HepG2 (cell line): Measurements from ENCODE around the gene MBTD1. TPM values are rescaled to one million over a fixed set of nuclear protein-coding genes. Genes with fewer than 3 reads are reported as not detected.
A peak's percentile ranks its signal among the peaks of the same experiment; 100 is the strongest.

ENCODE experiments used
- BHLHE40 ChIP-seq: IDR thresholded peaks from 2 replicates; pipeline ENCODE4 v1.6.1; 2011; ENCODE audit warnings: low read length, improper control_type of control experiment
- CHD4 ChIP-seq: fragments of 200-600 bp; sonication (generic); IDR thresholded peaks from 2 replicates; pipeline ENCODE4 v1.7.0; 2017; ENCODE audit warnings: mild to moderate bottlenecking, low read length, borderline replicate concordance
- DZIP1 ChIP-seq: sonication (generic); formaldehyde crosslinking; IDR thresholded peaks from 2 replicates; pipeline ENCODE4 v1.5.0; 2020; ENCODE audit warnings: mild to moderate bottlenecking, missing genetic modification reagents
- KLF6 ChIP-seq: IDR thresholded peaks from 2 replicates; pipeline ENCODE4 v1.8.0; 2016; ENCODE audit warnings: missing biosample characterization, missing genetic modification reagents
- MAF1 ChIP-seq: sonication (generic); formaldehyde crosslinking; IDR thresholded peaks from 2 replicates; pipeline ENCODE4 v1.5.0; 2020; ENCODE audit warnings: missing genetic modification reagents, borderline replicate concordance
- MAZ ChIP-seq, 2 experiments: sonication (generic) in 1 of 2; formaldehyde crosslinking in 1 of 2; IDR thresholded peaks; 2 replicates each; pipeline versions ENCODE4 v1.5.0 to v1.6.1; 2012 to 2020; ENCODE audit warnings: low read depth in 2 of 2, mild to moderate bottlenecking in 2 of 2, borderline replicate concordance in 1 of 2, improper control_type of control experiment in 1 of 2, low read length in 1 of 2, missing genetic modification reagents in 1 of 2, moderate library complexity in 1 of 2
- NR0B2 ChIP-seq: sonication (generic); formaldehyde crosslinking; IDR thresholded peaks from 2 replicates; pipeline ENCODE4 v1.4.0; 2020; ENCODE audit warnings: mild to moderate bottlenecking, missing genetic modification reagents
- PAXIP1 ChIP-seq: sonication (generic); formaldehyde crosslinking; conservative IDR thresholded peaks from 2 replicates; pipeline ENCODE4 v1.4.0; 2020; ENCODE audit warnings: mild to moderate bottlenecking, missing genetic modification reagents, moderate library complexity
- RBM39 ChIP-seq: fragments of 200-400 bp; formaldehyde crosslinking; IDR thresholded peaks from one replicate; pipeline ENCODE4 v1.6.1; 2018; ENCODE audit warnings: antibody characterized with exemption, mild to moderate bottlenecking, low read depth, low read length; ENCODE audit not compliant: poor library complexity, severe bottlenecking
- SMAD1 ChIP-seq: sonication (generic); formaldehyde crosslinking; IDR thresholded peaks from 2 replicates; pipeline ENCODE4 v1.4.0; 2020; ENCODE audit warnings: missing genetic modification reagents, low read depth, mild to moderate bottlenecking, borderline replicate concordance
- TCF7 ChIP-seq: sonication (generic); IDR thresholded peaks from 2 replicates; pipeline ENCODE4 v1.6.1; 2016; ENCODE audit warnings: antibody characterized with exemption, low read depth
- U2AF2 ChIP-seq: fragments of 200-400 bp; formaldehyde crosslinking; IDR thresholded peaks from 2 replicates; pipeline ENCODE4 v1.6.1; 2017; ENCODE audit warnings: low read depth, mild to moderate bottlenecking, low read length
- ZNF24 ChIP-seq: fragments of 450-650 bp; IDR thresholded peaks from 2 replicates; pipeline ENCODE4 v1.6.1; 2017; ENCODE audit warnings: antibody characterized with exemption, mild to moderate bottlenecking
- ZNF552 ChIP-seq: sonication (generic); formaldehyde crosslinking; IDR thresholded peaks from 2 replicates; pipeline ENCODE4 v1.9.0; 2022; ENCODE audit warnings: missing genetic modification reagents, mild to moderate bottlenecking, borderline replicate concordance
- ZNF629 ChIP-seq: sonication (generic); formaldehyde crosslinking; conservative IDR thresholded peaks from 2 replicates; pipeline ENCODE4 v1.5.0; 2020; ENCODE audit warnings: missing genetic modification reagents
- ZNF691 ChIP-seq: sonication (generic); formaldehyde crosslinking; IDR thresholded peaks from 2 replicates; pipeline ENCODE4 v1.4.0; 2020; ENCODE audit warnings: missing genetic modification reagents, low read depth, mild to moderate bottlenecking, borderline replicate concordance
- ZNF749 ChIP-seq: sonication (generic); formaldehyde crosslinking; IDR thresholded peaks from 2 replicates; pipeline ENCODE4 v1.8.0; 2022; ENCODE audit warnings: mild to moderate bottlenecking, missing genetic modification reagents, moderate library complexity, borderline replicate concordance
- ZNF768 ChIP-seq: sonication (generic); formaldehyde crosslinking; IDR thresholded peaks from 2 replicates; pipeline ENCODE4 v1.4.0; 2020; ENCODE audit warnings: missing genetic modification reagents
- ZNF782 ChIP-seq: sonication (generic); formaldehyde crosslinking; IDR thresholded peaks from 2 replicates; pipeline ENCODE4 v1.4.0; 2020; ENCODE audit warnings: missing genetic modification reagents, mild to moderate bottlenecking, borderline replicate concordance
- ZNF790 ChIP-seq: sonication (generic); formaldehyde crosslinking; IDR thresholded peaks from 2 replicates; pipeline ENCODE4 v1.8.0; 2022; ENCODE audit warnings: missing genetic modification reagents, mild to moderate bottlenecking, borderline replicate concordance
- ZNF792 ChIP-seq: IDR thresholded peaks from 2 replicates; pipeline ENCODE4 v1.6.1; 2016
- ZNF841 ChIP-seq: sonication (generic); formaldehyde crosslinking; IDR thresholded peaks from 2 replicates; pipeline ENCODE4 v1.8.1; 2023; ENCODE audit warnings: missing genetic modification reagents, borderline replicate concordance
- polyA plus RNA-seq, 8 experiments: library from polyadenylated mRNA; depleted of rRNA in 3 of 8; stranded (reverse) in 7 of 8; unstranded in 1 of 8; fragments of >200 nt; fragmentation: Illumina TruSeq in 4 of 8; extraction: Trizol in 4 of 8; gene quantifications; 2 replicates each; pipeline versions ENCODE4 v1.2.1 to v1.2.3, GENCODE V29; 2011 to 2016; ENCODE audit warnings: low read depth in 4 of 8, missing spikeins in 1 of 8, mixed read lengths in 1 of 8; ENCODE audit not compliant: insufficient read depth in 1 of 8
- total RNA-seq, 5 experiments: library from RNA; depleted of rRNA; stranded (reverse); fragments of >200 nt; fragmentation: Illumina TruSeq; extraction: Trizol; gene quantifications; 2 replicates each; pipeline ENCODE4 v1.2.3, GENCODE V29; 2016; ENCODE audit warnings: low read depth in 1 of 5

Gene MBTD1
- total and polyA plus RNA-seq, 2 of the 13 experiments (the other 11 are each of a cell fraction or from before 2014, with no cell fraction given) = 20.9 TPM

GRCh38 chr17:51259564-51260236 lies at the start of gene MBTD1 (continued):
- TF ChIP-seq RBM39 (no peak), DZIP1 (CRISPR knock-in tag) (0 out of 2 replicates have a peak, but pooled peaks have one; percentile 35), ZNF552 (CRISPR knock-in tag) (no peak), ZNF768 (CRISPR knock-in tag) (no peak), ZNF782 (CRISPR knock-in tag) (0 out of 2 replicates have a peak, but pooled peaks have one; percentile 2), KLF6 (peak; percentile 15), ZNF749 (CRISPR knock-in tag) (no peak), MAZ (IDR thresholded peaks at IDR 0.05; ENCODE audit: borderline replicate concordance, low read depth, low read length) (no peak), MAZ (CRISPR knock-in tag; IDR thresholded peaks at IDR 0.05; ENCODE audit: low read depth) (no peak), TCF7 (no peak), MAF1 (CRISPR knock-in tag) (no peak), ZNF24 (no peak), U2AF2 (no peak; the same call in 1 of the 2 replicates), ZNF629 (CRISPR knock-in tag) (no peak), NR0B2 (CRISPR knock-in tag) (no peak; the same call in 1 of the 2 replicates), CHD4 (no peak), BHLHE40 (no peak), SMAD1 (no peak; the same call in 1 of the 2 replicates), ZNF841 (CRISPR knock-in tag) (no peak), PAXIP1 (CRISPR knock-in tag) (no peak; the same call in 1 of the 2 replicates), ZNF790 (CRISPR knock-in tag) (no peak), ZNF691 (no peak), ZNF792 (no peak; the same call in 1 of the 2 replicates)
